ENCODE measurements around the gene LCE4A.

LCE4A gene

DNA sequence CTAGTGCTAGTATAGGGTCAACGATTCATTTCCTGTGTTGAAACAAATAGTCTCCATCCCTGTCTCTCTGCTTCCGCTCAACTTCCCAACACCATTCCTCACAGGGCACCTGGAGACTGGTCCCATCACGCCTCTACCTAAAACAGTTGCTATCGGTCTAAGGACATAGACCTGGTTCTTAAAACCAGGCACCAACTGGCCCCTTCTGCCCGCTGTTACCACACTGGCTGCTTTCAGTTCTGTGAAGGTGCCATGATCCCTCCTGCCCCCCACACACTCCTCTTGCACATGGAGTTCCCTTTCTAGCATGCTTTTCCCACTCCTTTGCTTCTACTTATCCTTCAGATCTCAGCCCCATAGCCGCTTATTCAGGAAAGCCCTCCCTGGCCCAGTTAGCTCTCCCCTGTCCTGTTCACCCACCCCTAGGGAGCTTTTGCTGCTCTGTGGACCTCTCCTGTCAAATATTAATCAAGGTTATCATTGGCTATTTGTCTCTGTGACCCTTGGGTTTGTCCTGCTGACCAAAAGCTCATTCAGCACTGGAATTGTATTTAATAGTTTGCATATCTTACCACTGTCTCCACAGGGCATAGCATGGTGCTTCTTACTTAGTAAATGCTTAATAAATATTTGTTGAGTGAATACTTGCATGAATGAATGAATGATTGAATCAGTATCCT lies 37.9 kb downstream of the LCE4A start:
- DNase-seq (ENCODE audit: low read depth) = no peak

DNA sequence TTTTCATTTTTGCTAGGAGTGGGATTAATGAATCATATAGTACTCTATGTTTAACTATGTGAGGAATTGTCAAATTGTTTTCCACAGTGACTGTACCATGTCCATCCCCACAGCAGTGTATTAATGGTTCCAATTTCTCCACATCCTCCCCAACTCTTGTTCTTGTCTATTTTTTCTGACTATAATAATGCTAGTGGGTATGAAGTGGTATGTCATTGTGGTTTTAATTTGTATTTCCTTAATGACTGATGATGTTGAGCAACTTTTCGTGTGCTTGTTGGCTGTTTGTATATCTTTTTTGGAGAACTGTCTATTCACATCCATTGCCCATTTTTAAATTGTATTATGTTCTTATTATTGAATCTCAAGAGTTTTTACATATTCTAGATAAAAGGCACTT lies 39.9 kb downstream of the LCE4A start:
- no peak for DNase-seq (ENCODE audit: low read depth)

DNA sequence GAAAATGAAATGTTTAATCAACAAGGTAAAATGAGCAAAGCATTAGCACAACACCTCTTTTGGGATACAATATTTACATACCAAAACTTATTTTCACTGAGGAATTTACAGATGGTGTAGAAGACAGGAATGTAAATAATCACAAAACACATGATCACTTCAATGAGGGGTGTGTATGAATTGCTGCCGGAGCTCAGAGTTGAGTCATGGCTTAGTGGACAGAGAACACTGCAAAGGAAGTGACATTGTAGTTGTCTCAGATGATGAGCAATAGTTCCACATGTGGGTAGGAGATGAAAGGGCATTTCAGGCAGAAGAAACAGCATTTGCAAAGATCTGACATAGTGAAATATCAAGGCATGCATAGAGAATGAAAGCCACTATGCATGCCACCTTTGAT lies 44.3 kb downstream of the LCE4A start:
- DNase-seq (ENCODE audit: low read depth) = peak; percentile 35

DNA sequence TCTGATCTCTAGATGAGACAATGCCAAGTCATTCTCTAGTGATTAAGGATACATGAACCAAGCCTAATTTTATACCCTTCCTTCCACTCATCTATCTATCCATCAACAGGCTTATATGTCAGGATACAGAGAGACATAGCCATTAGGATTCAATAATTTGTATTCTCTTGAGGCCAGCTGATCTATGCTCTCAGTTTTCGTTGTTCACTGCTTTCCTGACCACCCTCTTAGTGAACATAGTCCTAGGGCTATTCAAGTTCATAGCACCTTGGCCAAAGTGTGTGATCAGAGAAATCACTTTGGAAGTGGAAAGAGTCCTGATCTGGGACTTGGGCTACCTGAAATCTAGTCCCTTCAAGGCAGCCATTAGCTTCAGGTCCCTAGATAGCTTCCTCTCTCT lies 45.6 kb downstream of the LCE4A start:
- DNase-seq (ENCODE audit: low read depth) = no peak

DNA sequence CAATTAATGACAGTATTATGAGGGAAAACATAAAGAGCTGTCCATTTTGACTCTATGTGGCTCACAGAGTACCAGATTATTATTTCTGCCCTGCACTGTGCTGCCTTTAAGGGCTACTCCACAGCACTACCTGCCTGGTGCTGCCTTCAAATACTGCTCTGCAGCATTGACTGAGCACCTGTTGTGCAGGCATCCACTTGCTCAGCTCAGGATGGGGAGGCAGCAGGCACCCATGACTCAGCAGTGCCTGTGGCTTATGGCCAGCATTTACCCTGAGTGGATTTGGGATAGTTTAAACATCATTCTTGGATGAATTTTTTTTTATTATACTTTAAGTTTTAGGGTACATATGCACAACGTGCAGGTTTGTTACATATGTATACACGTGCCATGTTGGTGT lies 48.9 kb downstream of the LCE4A start:
- no peak for DNase-seq (ENCODE audit: low read depth)

DNA sequence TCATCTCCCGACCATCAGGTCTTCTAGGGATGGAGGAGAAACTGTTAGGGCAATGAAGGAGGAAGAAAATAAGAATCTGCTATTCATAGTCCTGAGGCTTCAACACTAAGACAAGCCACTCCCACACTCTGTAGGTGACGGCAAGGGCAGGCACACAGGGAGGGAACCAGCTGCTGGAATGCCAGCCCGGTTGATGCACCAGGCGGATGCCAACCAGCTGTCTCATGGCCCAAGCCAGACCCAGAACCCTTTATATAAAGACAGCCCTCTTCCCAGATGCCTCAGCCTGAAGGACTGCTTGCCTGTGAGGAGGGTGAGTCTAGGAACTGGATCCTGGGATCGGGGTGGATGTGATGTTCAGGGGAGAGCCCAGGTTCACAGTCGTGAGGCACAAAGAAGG lies 49.8 kb downstream of the LCE4A start, which contains the start of gene KPRP:
TSS of gene KPRP (plus strand) at position 279 of the 400 bp plus-strand sequence. CDS start 1,564 bp downstream, outside the sequence.
- DNase-seq (ENCODE audit: low read depth) = no peak

DNA sequence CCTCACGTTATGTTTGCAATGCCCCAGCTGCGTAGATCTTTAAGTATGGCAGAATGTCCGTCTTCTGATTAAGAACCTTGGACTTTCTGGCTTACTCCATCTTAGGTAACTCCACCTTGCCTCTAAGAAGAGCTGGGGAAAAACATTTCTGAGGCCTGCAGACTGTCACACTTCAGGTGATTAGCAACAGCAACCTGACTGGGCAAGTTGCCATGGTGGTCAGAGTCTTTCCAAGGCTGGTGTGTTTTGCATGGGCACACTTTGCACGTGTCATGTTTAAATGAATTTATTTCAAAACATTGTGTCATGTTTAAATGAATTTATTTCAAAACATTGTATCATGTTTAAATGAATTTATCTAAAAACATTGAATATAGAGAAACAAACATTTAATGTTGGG lies 50.7 kb downstream of the LCE4A start:
- no peak for DNase-seq (ENCODE audit: low read depth)

Measured in GM04504 (cell line).